ENCODE data around the gene NCS1.

NCS1 gene

GRCh38 chr9:130227833-130228232 is 55.6 kb downstream of the NCS1 start:
- Histone ChIP-seq H3K79me2 (ENCODE audit: control insufficient read depth, insufficient read depth, low read length, unreplicated experiment) (no peaks in the 10 kb centered on the region), H2AFZ (ENCODE audit: low read length, unreplicated experiment) (no peak overlapping the region), H3K4me1 (ENCODE audit: control insufficient read depth, insufficient read depth, low read length, unreplicated experiment) (no peaks in the 10 kb centered on the region), H3K36me3 (ENCODE audit: insufficient read depth, low read length) (peaks cover 38% of the 10 kb centered on the region), H3K27ac (ENCODE audit: low read depth, low read length) (no peak overlapping the region), H3K4me3 (ENCODE audit: low read depth, low read length) (no peak overlapping the region), H3K27me3 (ENCODE audit: insufficient read depth, low read length) (no peaks in the 10 kb centered on the region)

GRCh38 chr9:130229759-130230158 is 57.6 kb downstream of the NCS1 start:
- peaks cover 38% of the 10 kb centered on the region for H3K36me3 ChIP-seq (ENCODE audit: insufficient read depth, low read length)
- H3K79me2 ChIP-seq (ENCODE audit: control insufficient read depth, insufficient read depth, low read length, unreplicated experiment) = no peaks in the 10 kb centered on the region
- no peak overlapping the region for H3K27ac ChIP-seq (ENCODE audit: low read depth, low read length)
- no peaks in the 10 kb centered on the region for H3K27me3 ChIP-seq (ENCODE audit: insufficient read depth, low read length)
- H3K4me3 ChIP-seq (ENCODE audit: low read depth, low read length) = no peak overlapping the region
- no peak overlapping the region for H2AFZ ChIP-seq (ENCODE audit: low read length, unreplicated experiment)
- H3K4me1 ChIP-seq (ENCODE audit: control insufficient read depth, insufficient read depth, low read length, unreplicated experiment) = peaks cover 10% of the 10 kb centered on the region

GRCh38 chr9:130230631-130231030 is 58.4 kb downstream of the NCS1 start:
- Histone ChIP-seq H3K36me3 (ENCODE audit: insufficient read depth, low read length) (peaks cover 31% of the 10 kb centered on the region), H3K27ac (ENCODE audit: low read depth, low read length) (no peak overlapping the region), H3K27me3 (ENCODE audit: insufficient read depth, low read length) (no peaks in the 10 kb centered on the region), H3K4me1 (ENCODE audit: control insufficient read depth, insufficient read depth, low read length, unreplicated experiment) (peaks cover 14% of the 10 kb centered on the region), H2AFZ (ENCODE audit: low read length, unreplicated experiment) (no peak overlapping the region), H3K79me2 (ENCODE audit: control insufficient read depth, insufficient read depth, low read length, unreplicated experiment) (no peaks in the 10 kb centered on the region), H3K4me3 (ENCODE audit: low read depth, low read length) (no peak overlapping the region)

GRCh38 chr9:130232899-130233586 is 60.8 kb downstream of the NCS1 start:
- H3K4me3 ChIP-seq (ENCODE audit: low read depth, low read length) = no peak overlapping the region
- peaks cover 14% of the 10 kb centered on the region for H3K4me1 ChIP-seq (ENCODE audit: control insufficient read depth, insufficient read depth, low read length, unreplicated experiment)
- H2AFZ ChIP-seq (ENCODE audit: low read length, unreplicated experiment) = no peak overlapping the region
- no peaks in the 10 kb centered on the region for H3K79me2 ChIP-seq (ENCODE audit: control insufficient read depth, insufficient read depth, low read length, unreplicated experiment)
- H3K36me3 ChIP-seq (ENCODE audit: insufficient read depth, low read length) = peaks cover 12% of the 10 kb centered on the region
- no peaks in the 10 kb centered on the region for H3K27me3 ChIP-seq (ENCODE audit: insufficient read depth, low read length)
- no peak overlapping the region for H3K27ac ChIP-seq (ENCODE audit: low read depth, low read length)

GRCh38 chr9:130233587-130233945 is 61.4 kb downstream of the NCS1 start:
- H3K4me3 ChIP-seq (ENCODE audit: low read depth, low read length) = no peak overlapping the region
- H3K27me3 ChIP-seq (ENCODE audit: insufficient read depth, low read length) = no peaks in the 10 kb centered on the region
- no peak overlapping the region for H3K27ac ChIP-seq (ENCODE audit: low read depth, low read length)
- H3K79me2 ChIP-seq (ENCODE audit: control insufficient read depth, insufficient read depth, low read length, unreplicated experiment) = no peaks in the 10 kb centered on the region
- H3K36me3 ChIP-seq (ENCODE audit: insufficient read depth, low read length) = peaks cover 7% of the 10 kb centered on the region
- H3K4me1 ChIP-seq (ENCODE audit: control insufficient read depth, insufficient read depth, low read length, unreplicated experiment) = peaks cover 14% of the 10 kb centered on the region
- no peak overlapping the region for H2AFZ ChIP-seq (ENCODE audit: low read length, unreplicated experiment)

- Histone ChIP-seq H3K79me2 (ENCODE audit: control insufficient read depth, insufficient read depth, low read length, unreplicated experiment) (no peaks in the 10 kb centered on the region), H3K4me3 (ENCODE audit: low read depth, low read length) (no peak overlapping the region), H3K4me1 (ENCODE audit: control insufficient read depth, insufficient read depth, low read length, unreplicated experiment) (peaks cover 14% of the 10 kb centered on the region), H2AFZ (ENCODE audit: low read length, unreplicated experiment) (no peak overlapping the region), H3K36me3 (ENCODE audit: insufficient read depth, low read length) (peaks cover 3% of the 10 kb centered on the region), H3K27ac (ENCODE audit: low read depth, low read length) (no peak overlapping the region), H3K27me3 (ENCODE audit: insufficient read depth, low read length) (no peaks in the 10 kb centered on the region)
These were observed 62.4 kb downstream of the NCS1 start for GRCh38 chr9:130234340-130235260.

- Histone ChIP-seq H2AFZ (ENCODE audit: low read length, unreplicated experiment) (no peak overlapping the region), H3K27ac (ENCODE audit: low read depth, low read length) (no peak overlapping the region), H3K36me3 (ENCODE audit: insufficient read depth, low read length) (no peaks in the 10 kb centered on the region), H3K4me3 (ENCODE audit: low read depth, low read length) (no peak overlapping the region), H3K27me3 (ENCODE audit: insufficient read depth, low read length) (no peaks in the 10 kb centered on the region), H3K79me2 (ENCODE audit: control insufficient read depth, insufficient read depth, low read length, unreplicated experiment) (no peaks in the 10 kb centered on the region), H3K4me1 (ENCODE audit: control insufficient read depth, insufficient read depth, low read length, unreplicated experiment) (peaks cover 23% of the 10 kb centered on the region)
These were observed 63.6 kb downstream of the NCS1 start for GRCh38 chr9:130235558-130236435.

GRCh38 chr9:130236436-130236985 is 64.3 kb downstream of the NCS1 start:
- Histone ChIP-seq H3K36me3 (ENCODE audit: insufficient read depth, low read length) (no peaks in the 10 kb centered on the region), H2AFZ (ENCODE audit: low read length, unreplicated experiment) (no peak overlapping the region), H3K79me2 (ENCODE audit: control insufficient read depth, insufficient read depth, low read length, unreplicated experiment) (no peaks in the 10 kb centered on the region), H3K27ac (ENCODE audit: low read depth, low read length) (no peak overlapping the region), H3K4me1 (ENCODE audit: control insufficient read depth, insufficient read depth, low read length, unreplicated experiment) (peaks cover 23% of the 10 kb centered on the region), H3K27me3 (ENCODE audit: insufficient read depth, low read length) (no peaks in the 10 kb centered on the region), H3K4me3 (ENCODE audit: low read depth, low read length) (no peak overlapping the region)

- Histone ChIP-seq H3K27ac (ENCODE audit: low read depth, low read length) (no peak overlapping the region), H3K79me2 (ENCODE audit: control insufficient read depth, insufficient read depth, low read length, unreplicated experiment) (no peaks in the 10 kb centered on the region), H3K27me3 (ENCODE audit: insufficient read depth, low read length) (no peaks in the 10 kb centered on the region)
These were observed 64.9 kb downstream of the NCS1 start for GRCh38 chr9:130237076-130237475.

More at GRCh38 chr9:130237076-130237475, 64.9 kb downstream of the NCS1 start:
- H3K4me1 ChIP-seq (ENCODE audit: control insufficient read depth, insufficient read depth, low read length, unreplicated experiment) = peaks cover 23% of the 10 kb centered on the region
- H3K4me3 ChIP-seq (ENCODE audit: low read depth, low read length) = no peak overlapping the region
- no peak overlapping the region for H2AFZ ChIP-seq (ENCODE audit: low read length, unreplicated experiment)
- no peaks in the 10 kb centered on the region for H3K36me3 ChIP-seq (ENCODE audit: insufficient read depth, low read length)

All from ACC112 (cell line).